ENCODE measurements around the gene CXCR6. TPM values are rescaled to one million over a fixed set of nuclear protein-coding genes. Genes with fewer than 3 reads are reported as not detected.

The CXCR6 gene
- total RNA-seq, 2 donors from 2014 or later: 2.0 to 13.1 TPM

DNA sequence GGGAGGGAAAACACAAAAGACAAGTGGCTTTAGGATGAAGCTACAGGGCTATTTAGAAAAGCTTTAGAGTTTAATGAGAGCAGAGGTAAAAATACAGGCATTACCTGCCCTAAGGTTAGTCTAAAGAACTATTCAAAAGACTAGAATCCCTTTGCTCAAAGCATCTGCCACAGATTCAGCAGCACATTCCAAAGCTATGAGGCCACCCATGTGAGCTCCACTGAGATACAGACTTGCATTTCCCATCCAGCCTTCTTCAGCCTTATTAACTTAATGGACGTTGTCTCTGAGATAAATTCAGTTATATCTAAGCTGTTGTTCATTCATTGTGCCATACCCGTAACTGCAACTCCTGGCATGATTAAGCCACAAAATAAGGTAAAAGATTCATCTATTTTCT, 25.4 kb downstream of the CXCR6 start:
- peaks cover 17 to 35% of the 10 kb centered on the region in 2 donors for H3K36me3 Mint-ChIP-seq (ENCODE audit: insufficient read depth in 2 of 2)
- no peak overlapping the region for H3K27ac Mint-ChIP-seq
- peaks cover 88% of the 10 kb centered on the region for H3K4me1 Mint-ChIP-seq (ENCODE audit: low read depth)
- H3K27me3 Mint-ChIP-seq (ENCODE audit: low read depth): no peaks in the 10 kb centered on the region
- no peak overlapping the region for H3K4me3 Mint-ChIP-seq
- H3K9me3 Mint-ChIP-seq: no peaks in the 10 kb centered on the region
- DNase-seq: no peak
- ATAC-seq (replicated peaks in 1 of 2): no peak

DNA sequence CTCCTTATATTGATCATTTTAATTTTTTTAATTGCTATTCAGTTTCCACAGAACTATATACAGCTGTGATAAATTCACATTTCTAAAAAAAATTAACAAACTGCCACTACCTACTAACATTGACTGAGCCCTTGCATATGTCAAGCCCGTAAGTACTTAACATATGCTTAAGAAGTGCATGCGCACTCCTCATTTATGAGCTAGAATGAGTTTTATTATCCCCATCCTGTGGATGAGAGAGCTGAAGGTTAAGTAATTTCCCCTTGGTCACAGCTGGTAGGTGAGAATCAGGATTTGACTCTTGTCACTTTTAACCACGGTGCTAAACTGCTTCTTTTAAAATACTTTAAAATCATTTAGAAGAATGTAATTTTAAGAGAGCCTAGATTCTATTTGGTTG, 25.9 kb downstream of the CXCR6 start:
- no peak for ATAC-seq (replicated peaks in 1 of 2)
- Mint-ChIP-seq H3K36me3 (ENCODE audit: insufficient read depth in 2 of 2) (peaks cover 17 to 35% of the 10 kb centered on the region in 2 donors), H3K9me3 (no peaks in the 10 kb centered on the region), H3K4me1 (ENCODE audit: low read depth) (peaks cover 86% of the 10 kb centered on the region), H3K27me3 (ENCODE audit: low read depth) (no peaks in the 10 kb centered on the region), H3K4me3 (peak overlapping the region in 1 of 2 donors; percentile 39), H3K27ac (no peak overlapping the region)
- DNase-seq: no peak

DNA sequence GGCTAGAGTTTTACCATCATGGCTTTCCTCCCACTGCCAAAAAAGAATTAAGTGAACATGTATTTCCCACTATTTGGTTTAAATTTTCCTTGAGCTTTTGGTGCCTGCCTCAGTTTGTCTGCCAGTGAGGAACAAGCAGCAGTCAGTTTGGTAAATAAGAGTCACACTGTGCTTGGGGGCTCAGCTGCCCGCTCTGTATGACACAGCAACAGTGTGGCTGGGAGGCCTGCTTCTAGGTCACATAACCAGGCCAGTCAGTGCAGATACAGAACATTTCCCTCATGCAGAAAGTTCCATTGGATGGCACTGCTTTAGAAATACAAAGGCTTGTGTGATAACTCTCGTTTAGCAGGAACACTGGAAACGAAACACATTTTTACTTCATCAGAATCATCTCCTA, 26.7 kb downstream of the CXCR6 start:
- no peak overlapping the region for H3K4me3 Mint-ChIP-seq
- no peak overlapping the region for H3K27ac Mint-ChIP-seq
- H3K36me3 Mint-ChIP-seq (ENCODE audit: insufficient read depth in 2 of 2): peaks cover 17 to 36% of the 10 kb centered on the region in 2 donors
- no peaks in the 10 kb centered on the region for H3K27me3 Mint-ChIP-seq (ENCODE audit: low read depth)
- ATAC-seq (replicated peaks in 1 of 2): no peak
- peaks cover 86% of the 10 kb centered on the region for H3K4me1 Mint-ChIP-seq (ENCODE audit: low read depth)
- no peaks in the 10 kb centered on the region for H3K9me3 Mint-ChIP-seq
- no peak for DNase-seq

DNA sequence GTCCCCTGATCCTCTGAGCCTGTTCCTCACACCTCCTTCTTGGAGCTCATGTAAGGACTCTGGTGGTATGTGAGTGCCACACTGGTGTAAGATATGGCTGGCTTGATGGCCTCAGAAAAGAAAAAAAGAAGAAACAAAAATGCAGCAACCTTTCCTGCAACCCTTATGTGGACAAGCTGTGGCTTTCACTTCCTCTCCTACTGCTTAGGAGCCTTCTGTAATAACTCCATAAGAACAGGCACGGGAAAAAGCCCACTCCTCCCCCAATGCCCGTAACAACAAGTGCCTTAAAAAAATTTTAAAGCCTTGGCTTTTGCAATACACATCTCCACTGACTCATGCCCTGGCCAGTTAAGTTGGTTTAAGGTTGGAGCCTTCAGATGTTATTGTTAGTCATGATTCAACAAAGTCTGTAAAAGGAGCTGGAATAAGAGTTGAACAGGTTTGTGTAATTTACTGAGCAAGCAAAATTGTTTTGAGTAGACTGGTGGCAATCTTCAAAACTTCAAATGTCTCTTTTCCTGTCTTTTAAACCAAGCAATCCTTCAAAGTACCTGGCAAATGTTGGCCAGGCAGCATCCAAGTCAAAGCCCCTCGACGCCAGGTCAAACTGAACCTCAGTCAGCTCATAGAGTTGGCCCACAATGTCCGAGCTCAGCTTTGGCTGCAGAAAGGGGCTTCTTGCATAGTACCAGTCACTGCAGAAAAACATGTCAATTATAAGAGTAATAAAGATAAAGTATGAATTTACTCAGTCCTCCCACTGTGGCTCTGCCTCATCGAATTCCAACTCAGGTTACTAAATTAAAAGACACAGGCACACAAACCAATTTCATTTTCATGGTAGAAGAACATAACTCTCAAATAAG, 29.5 kb downstream of the CXCR6 start:
- peaks cover 88% of the 10 kb centered on the region for H3K4me1 Mint-ChIP-seq (ENCODE audit: low read depth)
- H3K36me3 Mint-ChIP-seq (ENCODE audit: insufficient read depth in 2 of 2): peaks cover 17 to 41% of the 10 kb centered on the region in 2 donors
- H3K27me3 Mint-ChIP-seq (ENCODE audit: low read depth): no peaks in the 10 kb centered on the region
- peak; percentile 74 to 77 for ATAC-seq (replicated peaks in 1 of 2)
- no peak for DNase-seq
- H3K27ac Mint-ChIP-seq: peak overlapping the region; percentile 80
- H3K4me3 Mint-ChIP-seq: peak overlapping the region; percentile 11 to 52
- no peaks in the 10 kb centered on the region for H3K9me3 Mint-ChIP-seq

DNA sequence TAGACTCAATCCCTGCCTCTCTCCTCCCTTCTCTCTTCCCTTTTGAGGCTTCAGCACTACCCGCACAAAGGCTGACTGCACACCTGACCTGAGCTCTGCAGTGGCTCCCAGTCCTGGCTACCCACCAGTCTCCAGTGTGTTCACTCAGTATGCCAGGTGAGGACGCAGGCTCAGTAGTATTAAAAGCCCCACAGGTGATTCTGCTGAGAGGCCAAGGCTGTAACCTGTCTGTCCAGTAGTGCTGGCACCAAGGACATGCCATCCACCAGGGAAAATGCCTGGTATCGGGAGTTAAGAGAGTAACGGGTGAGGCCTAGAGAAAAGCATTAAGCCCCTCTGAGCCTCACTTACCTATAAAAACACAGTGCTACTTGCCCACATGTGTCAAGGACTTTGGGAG, 31.4 kb downstream of the CXCR6 start:
- peaks cover 95% of the 10 kb centered on the region for H3K4me1 Mint-ChIP-seq (ENCODE audit: low read depth)
- H3K27me3 Mint-ChIP-seq (ENCODE audit: low read depth): no peaks in the 10 kb centered on the region
- H3K4me3 Mint-ChIP-seq: no peak overlapping the region
- DNase-seq: no peak
- H3K9me3 Mint-ChIP-seq: peaks cover 0 to 3% of the 10 kb centered on the region in 2 donors
- no peak overlapping the region for H3K27ac Mint-ChIP-seq
- H3K36me3 Mint-ChIP-seq (ENCODE audit: insufficient read depth in 2 of 2): peaks cover 15 to 46% of the 10 kb centered on the region in 2 donors
- ATAC-seq (replicated peaks in 1 of 2): no peak

DNA sequence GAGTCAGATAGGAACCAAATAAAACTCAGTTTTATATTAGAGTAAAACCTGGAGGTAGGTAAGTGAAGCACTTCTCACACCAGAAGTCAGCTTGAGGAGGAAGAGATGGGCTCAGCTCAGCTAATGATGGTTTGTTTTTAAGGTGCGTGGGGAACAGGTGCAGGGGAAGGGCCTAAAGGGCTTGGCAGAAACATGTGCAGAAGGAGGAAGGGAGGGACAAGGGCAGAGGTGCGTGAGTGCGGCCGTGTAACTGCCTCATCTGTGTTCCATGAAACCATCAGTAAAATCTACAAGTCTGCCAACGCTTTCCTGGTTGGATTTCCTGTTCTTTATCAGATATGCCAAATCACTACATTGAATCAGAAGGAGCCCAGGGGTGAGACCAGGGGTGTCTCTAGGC, 32.4 kb downstream of the CXCR6 start:
- H3K36me3 Mint-ChIP-seq (ENCODE audit: insufficient read depth in 2 of 2): peaks cover 15 to 49% of the 10 kb centered on the region in 2 donors
- peaks cover 0 to 3% of the 10 kb centered on the region in 2 donors for H3K9me3 Mint-ChIP-seq
- no peaks in the 10 kb centered on the region for H3K27me3 Mint-ChIP-seq (ENCODE audit: low read depth)
- peaks cover 94% of the 10 kb centered on the region for H3K4me1 Mint-ChIP-seq (ENCODE audit: low read depth)
- H3K27ac Mint-ChIP-seq: peak overlapping the region; percentile 81
- DNase-seq (no peak), ATAC-seq (replicated peaks in 1 of 2) (peak in 1 of 2 donors; percentile 16)
- peak overlapping the region; percentile 40 to 62 for H3K4me3 Mint-ChIP-seq

DNA sequence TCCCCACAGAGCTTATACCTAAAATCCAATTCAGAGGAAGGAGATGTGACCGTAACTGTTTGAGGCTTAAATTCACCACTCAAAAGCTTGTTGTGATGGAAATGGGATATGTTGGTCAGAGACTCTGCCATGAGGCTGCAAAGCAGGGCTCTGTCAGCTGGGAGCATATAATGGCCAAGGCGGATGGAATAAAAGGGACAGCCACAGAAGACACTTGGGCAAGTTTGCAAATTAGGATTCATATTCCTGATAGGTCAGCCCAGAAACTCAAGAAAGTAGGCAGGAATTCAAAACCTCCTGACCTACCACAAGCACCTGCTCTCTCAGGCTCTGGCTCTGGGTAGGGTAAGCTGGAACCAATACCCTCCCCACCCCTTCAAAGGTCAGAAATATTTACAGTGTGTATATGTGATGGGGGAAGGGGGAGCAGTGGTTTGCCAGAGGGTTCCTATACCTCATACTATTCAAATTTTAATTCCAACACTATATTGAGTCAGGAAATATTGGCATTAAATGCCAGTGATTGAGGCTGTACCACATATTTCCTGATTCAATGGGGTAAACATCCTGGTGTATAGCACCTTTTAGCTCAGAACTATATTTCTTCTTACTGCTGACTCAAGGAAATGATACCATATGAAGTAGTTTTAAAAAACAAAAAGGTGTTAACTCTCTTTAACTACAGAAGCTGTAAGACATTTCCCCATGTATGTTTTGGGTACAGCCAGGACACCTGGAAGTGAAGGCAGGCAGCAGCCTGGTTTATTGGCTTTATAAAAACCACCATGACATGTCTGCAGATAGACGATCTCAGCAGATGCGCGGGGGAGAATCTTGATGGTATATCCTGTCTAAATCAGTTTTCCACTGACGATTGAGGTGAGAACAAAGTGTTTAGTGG, 33.2 kb downstream of the CXCR6 start:
- Mint-ChIP-seq H3K9me3 (peaks cover 0 to 3% of the 10 kb centered on the region in 2 donors), H3K27ac (peak overlapping the region; percentile 81), H3K4me1 (ENCODE audit: low read depth) (peaks cover 96% of the 10 kb centered on the region), H3K4me3 (peak overlapping the region; percentile 60 to 62), H3K27me3 (ENCODE audit: low read depth) (no peaks in the 10 kb centered on the region), H3K36me3 (ENCODE audit: insufficient read depth in 2 of 2) (peaks cover 19 to 49% of the 10 kb centered on the region in 2 donors)
- ATAC-seq (replicated peaks in 1 of 2) (peak in 1 of 2 donors; percentile 6), DNase-seq (no peak)

DNA sequence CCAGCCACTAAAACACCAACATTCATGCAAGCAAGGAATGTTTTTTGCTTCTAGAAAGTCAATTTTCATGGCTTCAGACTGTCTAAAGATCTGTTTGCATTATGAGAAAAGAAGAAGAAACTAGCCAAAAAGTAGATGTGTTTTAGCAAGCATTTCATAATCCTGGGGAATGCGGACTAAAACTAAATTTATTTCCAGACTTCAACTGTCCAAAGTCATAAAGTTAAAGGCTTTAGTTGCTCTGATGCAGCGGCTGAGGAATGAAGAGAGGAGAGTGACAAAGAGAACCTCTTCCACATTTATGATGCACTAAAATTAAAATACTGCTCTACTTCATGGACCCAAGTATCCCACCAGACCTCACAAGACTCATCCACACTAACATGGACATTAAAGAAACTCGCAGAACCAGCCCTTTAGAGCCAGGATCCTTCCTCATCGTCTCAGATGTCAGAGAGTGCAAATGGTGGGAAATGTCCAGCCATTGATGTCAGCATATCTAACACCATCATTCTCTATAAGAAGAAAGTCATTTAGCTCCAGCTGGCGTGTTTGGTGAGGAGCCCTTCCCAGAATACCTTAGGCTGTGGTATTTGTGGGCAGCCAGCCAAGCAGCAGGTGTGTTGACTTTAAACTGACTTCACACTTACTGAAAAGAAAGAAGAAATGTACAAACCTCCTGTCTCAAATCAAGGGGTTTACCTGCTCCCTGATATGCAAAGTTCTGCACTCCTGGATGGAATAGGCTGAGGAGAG, 34.9 kb downstream of the CXCR6 start:
- ATAC-seq (replicated peaks in 1 of 2) (peak; percentile 54 to 58), DNase-seq (peak; percentile 69 to 78)
- peak overlapping the region; percentile 82 to 89 for H3K4me3 Mint-ChIP-seq
- peaks cover 18 to 52% of the 10 kb centered on the region in 2 donors for H3K36me3 Mint-ChIP-seq (ENCODE audit: insufficient read depth in 2 of 2)
- H3K27me3 Mint-ChIP-seq (ENCODE audit: low read depth): no peaks in the 10 kb centered on the region
- H3K4me1 Mint-ChIP-seq (ENCODE audit: low read depth): peaks cover 85% of the 10 kb centered on the region
- H3K27ac Mint-ChIP-seq: peak overlapping the region; percentile 93
- peaks cover 0 to 3% of the 10 kb centered on the region in 2 donors for H3K9me3 Mint-ChIP-seq

DNA sequence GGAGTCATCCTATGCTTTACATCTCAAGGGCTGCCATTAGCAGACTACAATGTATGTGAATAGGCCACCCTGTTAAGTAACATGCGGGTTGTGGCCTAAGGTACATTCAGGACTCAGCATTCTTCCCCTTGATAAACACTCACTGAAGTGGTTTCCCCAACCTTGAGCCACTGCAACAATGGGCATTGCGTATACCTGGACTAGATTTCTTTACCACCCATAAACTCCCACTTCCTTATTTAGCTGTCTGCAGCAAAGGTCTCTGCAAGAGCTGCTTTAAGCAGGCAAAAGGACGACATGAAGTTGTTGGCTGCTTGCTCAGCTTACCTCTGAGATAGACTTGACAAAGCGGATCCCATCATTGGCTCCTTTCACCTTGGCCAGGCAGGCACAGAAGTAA, 36.1 kb downstream of the CXCR6 start:
- no peak for DNase-seq
- Mint-ChIP-seq H3K4me1 (ENCODE audit: low read depth) (peaks cover 80% of the 10 kb centered on the region), H3K27ac (peak overlapping the region; percentile 88), H3K4me3 (peak overlapping the region; percentile 82 to 89), H3K9me3 (peaks cover 0 to 3% of the 10 kb centered on the region in 2 donors), H3K36me3 (ENCODE audit: insufficient read depth in 2 of 2) (peaks cover 19 to 50% of the 10 kb centered on the region in 2 donors), H3K27me3 (ENCODE audit: low read depth) (no peaks in the 10 kb centered on the region)
- no peak for ATAC-seq (replicated peaks in 1 of 2)

DNA sequence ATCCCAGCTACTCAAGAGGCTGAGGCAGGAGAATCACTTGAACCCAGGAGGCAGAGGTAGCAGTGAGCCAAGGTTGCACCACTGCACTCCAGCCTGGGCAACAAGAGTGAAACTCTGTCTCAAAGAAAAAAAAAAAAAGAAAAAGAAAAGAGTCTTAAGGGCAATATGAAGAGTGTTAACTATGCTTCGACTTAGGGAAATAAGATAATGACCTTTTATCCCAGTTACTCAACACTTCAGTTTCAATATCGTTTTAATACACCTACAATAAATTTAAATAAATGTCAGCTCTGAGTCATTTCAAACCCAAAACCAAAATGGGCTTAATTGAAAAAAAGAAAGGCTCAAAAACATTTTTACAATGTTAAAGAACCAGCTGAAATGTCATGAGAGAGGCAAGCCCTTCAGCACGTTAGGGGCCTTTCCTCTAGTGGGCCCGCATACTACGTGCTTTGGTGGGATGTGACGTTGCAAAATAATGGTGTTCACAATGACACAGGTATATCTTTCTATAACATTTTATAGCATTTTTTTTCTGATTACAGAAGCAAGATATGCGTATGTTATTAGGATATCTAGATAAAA, 37.1 kb downstream of the CXCR6 start:
- peak; percentile 23 to 50 for ATAC-seq (replicated peaks in 1 of 2)

DNA sequence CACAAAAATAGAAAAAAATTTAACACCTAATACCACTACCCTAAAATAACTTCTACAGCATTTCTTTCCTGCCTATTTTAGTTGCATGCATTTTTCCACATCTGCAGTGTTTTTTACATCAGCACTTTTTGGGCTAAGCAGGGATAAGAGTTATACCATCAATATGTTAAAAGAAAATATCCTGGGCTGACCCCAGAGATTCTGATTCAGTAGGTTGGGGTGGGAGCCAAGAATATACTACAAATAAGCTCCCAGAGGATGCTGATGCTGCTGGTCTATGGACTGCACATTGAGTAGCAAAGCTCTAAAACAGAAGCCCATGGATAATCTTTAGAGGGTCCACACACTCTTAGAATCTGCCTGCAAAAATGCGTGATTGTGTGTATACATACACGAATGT, 37.6 kb downstream of the CXCR6 start:
- ATAC-seq (replicated peaks in 1 of 2) (no peak), DNase-seq (no peak)
- Mint-ChIP-seq H3K36me3 (ENCODE audit: insufficient read depth in 2 of 2) (peaks cover 17 to 43% of the 10 kb centered on the region in 2 donors), H3K9me3 (peaks cover 0 to 3% of the 10 kb centered on the region in 2 donors), H3K4me1 (ENCODE audit: low read depth) (peaks cover 72% of the 10 kb centered on the region), H3K27ac (peak overlapping the region; percentile 17), H3K27me3 (ENCODE audit: low read depth) (no peaks in the 10 kb centered on the region), H3K4me3 (peak overlapping the region; percentile 61 to 70)

More for the DNA sequence above, 37.1 kb downstream of the CXCR6 start:
- Mint-ChIP-seq H3K4me3 (peak overlapping the region; percentile 82 to 89), H3K9me3 (peaks cover 0 to 3% of the 10 kb centered on the region in 2 donors), H3K36me3 (ENCODE audit: insufficient read depth in 2 of 2) (peaks cover 19 to 47% of the 10 kb centered on the region in 2 donors), H3K4me1 (ENCODE audit: low read depth) (peaks cover 72% of the 10 kb centered on the region), H3K27ac (peak overlapping the region; percentile 88), H3K27me3 (ENCODE audit: low read depth) (no peaks in the 10 kb centered on the region)
- no peak for DNase-seq
